Measurements from ENCODE around the gene CACNG1. TPM values are rescaled to one million over a fixed set of nuclear protein-coding genes. Genes with fewer than 3 reads are reported as not detected.

Gene CACNG1
- polyA plus RNA-seq, 3 donors: not detected

DNA sequence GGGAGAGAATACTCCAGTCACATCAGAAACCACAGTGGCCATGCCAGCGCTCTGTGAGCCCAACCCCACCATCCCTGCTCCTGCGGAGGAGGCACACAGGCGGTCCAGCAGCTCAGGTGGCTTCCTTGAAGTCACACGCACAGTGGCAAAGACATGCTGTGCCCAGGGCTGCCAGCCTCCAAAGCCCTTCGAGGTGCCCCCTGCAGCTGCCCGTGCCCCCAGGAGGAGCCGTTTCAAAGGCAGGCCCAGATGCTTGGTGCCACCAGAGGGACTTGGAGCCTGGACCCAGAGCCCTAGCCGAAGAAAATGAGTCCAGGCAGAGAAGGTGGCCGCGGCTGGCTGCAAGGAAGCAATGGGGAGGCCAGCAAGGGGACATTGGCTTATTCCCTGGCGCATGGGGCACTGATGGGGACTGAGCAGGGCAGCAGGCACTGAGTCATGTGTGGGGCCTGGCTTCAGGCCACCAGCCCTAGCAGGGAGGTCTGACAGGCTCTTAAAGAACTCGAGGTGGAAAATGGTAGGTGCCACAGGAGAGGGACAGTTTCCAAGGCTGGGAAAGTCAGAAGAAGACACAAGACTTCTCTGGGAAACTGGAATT is 17.2 kb upstream of the CACNG1 start:
- TF ChIP-seq CTCF (IDR thresholded peaks at IDR 0.05): no peak
- H3K27me3 ChIP-seq (ENCODE audit: control insufficient read depth in 2 of 2, insufficient read depth in 2 of 2, low read length in 2 of 2): no peaks in the 10 kb centered on the region
- WGBS (ENCODE audit: insufficient coverage): 93% methylated on average over 11 of the region's 12 CpGs
- no peak for DNase-seq
- H3K79me2 ChIP-seq (ENCODE audit: insufficient read depth, low read length): no peaks in the 10 kb centered on the region
- no peak overlapping the region for H3K9ac ChIP-seq (ENCODE audit: insufficient read depth, low read length, poor library complexity, severe bottlenecking)
- no peaks in the 10 kb centered on the region for H3K36me3 ChIP-seq (replicated peaks in 1 of 2; ENCODE audit: control insufficient read depth in 1 of 2, insufficient read depth in 2 of 2, low read length in 2 of 2)
- Mint-ChIP-seq H3K36me3 (no peaks in the 10 kb centered on the region), H3K27me3 (ENCODE audit: low read depth in 3 of 3) (peaks cover 0 to 7% (median 3%) of the 10 kb centered on the region in 3 donors), H3K4me1 (no peaks in the 10 kb centered on the region), H3K27ac (no peak overlapping the region), H3K4me3 (no peak overlapping the region), H3K9me3 (peaks cover 0 to 2% (median 0%) of the 10 kb centered on the region in 7 donors)
- no peak overlapping the region for H3K4me3 ChIP-seq (replicated peaks in 1 of 3; ENCODE audit: low read depth in 2 of 3, low read length in 3 of 3)
- no peaks in the 10 kb centered on the region for H3K4me1 ChIP-seq (ENCODE audit: control insufficient read depth in 1 of 2, insufficient read depth in 2 of 2, low read length in 2 of 2)
- no peak overlapping the region for H3K4me2 ChIP-seq (replicated peaks; ENCODE audit: extremely low read depth, low read length, poor library complexity, severe bottlenecking)
- intact Hi-C loops (cut with micrococcal nuclease): no loop called here
- H3K27ac ChIP-seq (ENCODE audit: low read depth in 1 of 2, low read length in 2 of 2): no peak overlapping the region
- H4K20me1 ChIP-seq (ENCODE audit: insufficient read depth, low read length): no peaks in the 10 kb centered on the region
- no peak overlapping the region for H2AFZ ChIP-seq (ENCODE audit: insufficient read depth, low read depth, low read length, poor library complexity, severe bottlenecking)
- H3K9me3 ChIP-seq (replicated peaks in 1 of 2; ENCODE audit: control insufficient read depth in 1 of 2, insufficient read depth in 1 of 2, low read length in 2 of 2): no peaks in the 10 kb centered on the region

- Mint-ChIP-seq H3K9me3 (peaks cover 0 to 4% (median 2%) of the 10 kb centered on the region in 7 donors), H3K36me3 (no peaks in the 10 kb centered on the region), H3K27ac (no peak overlapping the region), H3K27me3 (ENCODE audit: low read depth in 3 of 3) (peaks cover 0 to 5% (median 5%) of the 10 kb centered on the region in 3 donors), H3K4me1 (no peaks in the 10 kb centered on the region), H3K4me3 (no peak overlapping the region)
- Histone ChIP-seq H3K9ac (ENCODE audit: insufficient read depth, low read length, poor library complexity, severe bottlenecking) (no peak overlapping the region), H3K79me2 (ENCODE audit: insufficient read depth, low read length) (no peaks in the 10 kb centered on the region), H3K4me3 (replicated peaks in 1 of 3; ENCODE audit: low read depth in 2 of 3, low read length in 3 of 3) (no peak overlapping the region), H3K36me3 (replicated peaks in 1 of 2; ENCODE audit: control insufficient read depth in 1 of 2, insufficient read depth in 2 of 2, low read length in 2 of 2) (no peaks in the 10 kb centered on the region), H3K9me3 (replicated peaks in 1 of 2; ENCODE audit: control insufficient read depth in 1 of 2, insufficient read depth in 1 of 2, low read length in 2 of 2) (no peaks in the 10 kb centered on the region), H3K27ac (ENCODE audit: low read depth in 1 of 2, low read length in 2 of 2) (no peak overlapping the region), H3K4me1 (ENCODE audit: control insufficient read depth in 1 of 2, insufficient read depth in 2 of 2, low read length in 2 of 2) (no peaks in the 10 kb centered on the region), H4K20me1 (ENCODE audit: insufficient read depth, low read length) (no peaks in the 10 kb centered on the region), H3K27me3 (ENCODE audit: control insufficient read depth in 2 of 2, insufficient read depth in 2 of 2, low read length in 2 of 2) (no peaks in the 10 kb centered on the region), H2AFZ (ENCODE audit: insufficient read depth, low read depth, low read length, poor library complexity, severe bottlenecking) (no peak overlapping the region), H3K4me2 (replicated peaks; ENCODE audit: extremely low read depth, low read length, poor library complexity, severe bottlenecking) (no peak overlapping the region)
- intact Hi-C loops (cut with micrococcal nuclease): no loop called here
- no peak for DNase-seq
- no peak for TF ChIP-seq CTCF (IDR thresholded peaks at IDR 0.05)
- 95% methylated on average over 21 of the region's 21 CpGs for WGBS (ENCODE audit: insufficient coverage)
Measured at GRCh38 chr17:67030641-67031040, 13.7 kb upstream of the CACNG1 start.

Data from CD14-positive monocyte (primary cell).